ENCODE results near the gene THAP2. TPM values are rescaled to one million over a fixed set of nuclear protein-coding genes. Genes with fewer than 3 reads are reported as not detected.

THAP2 gene
- total RNA-seq, 4 donors from 2014 or later: 2.6 to 3.2 (median 3.0) TPM

- DNase-seq (ENCODE audit: low spot score in 2 of 2): no peak
- WGBS, 2 donors: 5 to 6% methylated on average over 8 of the region's 8 CpGs
- H3K4me3 ChIP-seq (ENCODE audit: low read depth, poor library complexity, severe bottlenecking): no peak overlapping the region
- intact Hi-C loops (cut with DNase I; ENCODE audit: low total_unique reads): no loop called here
- TF ChIP-seq POLR2A (IDR thresholded peaks at IDR 0.05): no peak
- TF ChIP-seq, protein P1, sequence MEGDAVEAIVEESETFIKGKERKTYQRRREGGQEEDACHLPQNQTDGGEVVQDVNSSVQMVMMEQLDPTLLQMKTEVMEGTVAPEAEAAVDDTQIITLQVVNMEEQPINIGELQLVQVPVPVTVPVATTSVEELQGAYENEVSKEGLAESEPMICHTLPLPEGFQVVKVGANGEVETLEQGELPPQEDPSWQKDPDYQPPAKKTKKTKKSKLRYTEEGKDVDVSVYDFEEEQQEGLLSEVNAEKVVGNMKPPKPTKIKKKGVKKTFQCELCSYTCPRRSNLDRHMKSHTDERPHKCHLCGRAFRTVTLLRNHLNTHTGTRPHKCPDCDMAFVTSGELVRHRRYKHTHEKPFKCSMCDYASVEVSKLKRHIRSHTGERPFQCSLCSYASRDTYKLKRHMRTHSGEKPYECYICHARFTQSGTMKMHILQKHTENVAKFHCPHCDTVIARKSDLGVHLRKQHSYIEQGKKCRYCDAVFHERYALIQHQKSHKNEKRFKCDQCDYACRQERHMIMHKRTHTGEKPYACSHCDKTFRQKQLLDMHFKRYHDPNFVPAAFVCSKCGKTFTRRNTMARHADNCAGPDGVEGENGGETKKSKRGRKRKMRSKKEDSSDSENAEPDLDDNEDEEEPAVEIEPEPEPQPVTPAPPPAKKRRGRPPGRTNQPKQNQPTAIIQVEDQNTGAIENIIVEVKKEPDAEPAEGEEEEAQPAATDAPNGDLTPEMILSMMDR (IDR thresholded peaks at IDR 0.05): no peak
Observed at GRCh38 chr12:71661977-71662530, 2.0 kb upstream of the THAP2 start.

GRCh38 chr12:71662849-71663560 lies 1.1 kb upstream of the THAP2 start:
- DNase-seq (ENCODE audit: low spot score in 2 of 2): peak; percentile 55 to 93
- TF ChIP-seq POLR2A (IDR thresholded peaks at IDR 0.05): no peak
- TF ChIP-seq, protein P1 (IDR thresholded peaks at IDR 0.05): no peak
- 0 to 1% methylated on average over 43 to 51 of the region's 53 CpGs for WGBS, 2 donors
- intact Hi-C loops (cut with DNase I; ENCODE audit: low total_unique reads): no loop called here
- peak overlapping the region; percentile 91 for H3K4me3 ChIP-seq (ENCODE audit: low read depth, poor library complexity, severe bottlenecking)

- TF ChIP-seq, protein P1 (IDR thresholded peaks at IDR 0.05): no peak
- TF ChIP-seq POLR2A (IDR thresholded peaks at IDR 0.05): no peak
- peak overlapping the region; percentile 91 for H3K4me3 ChIP-seq (ENCODE audit: low read depth, poor library complexity, severe bottlenecking)
- intact Hi-C loops (cut with DNase I; ENCODE audit: low total_unique reads): no loop called here
- no peak for DNase-seq (ENCODE audit: low spot score in 2 of 2)
- 1 to 2% methylated on average over 20 of the region's 20 CpGs for WGBS, 2 donors
Observed at GRCh38 chr12:71664411-71665089, 449 bp downstream of the THAP2 start.

- H3K4me3 ChIP-seq (ENCODE audit: low read depth, poor library complexity, severe bottlenecking): no peak overlapping the region
- TF ChIP-seq, protein P1 (IDR thresholded peaks at IDR 0.05): no peak
- no peak for TF ChIP-seq POLR2A (IDR thresholded peaks at IDR 0.05)
- intact Hi-C loops (cut with DNase I; ENCODE audit: low total_unique reads): no loop called here
- no peak for DNase-seq (ENCODE audit: low spot score in 2 of 2)
- 16 to 18% methylated on average over 4 of the region's 4 CpGs for WGBS, 2 donors
Observed at GRCh38 chr12:71665090-71665463, 976 bp downstream of the THAP2 start.

- 95 to 97% methylated on average over 5 of the region's 5 CpGs for WGBS, 2 donors
- intact Hi-C loops (cut with DNase I; ENCODE audit: low total_unique reads): no loop called here
- DNase-seq (ENCODE audit: low spot score in 2 of 2): no peak
Observed at GRCh38 chr12:71666259-71666658, 2.2 kb downstream of the THAP2 start.

More at GRCh38 chr12:71666259-71666658, 2.2 kb downstream of the THAP2 start:
- TF ChIP-seq, protein P1 (IDR thresholded peaks at IDR 0.05): no peak
- TF ChIP-seq POLR2A (IDR thresholded peaks at IDR 0.05): no peak
- H3K4me3 ChIP-seq (ENCODE audit: low read depth, poor library complexity, severe bottlenecking): no peak overlapping the region

Measured in lower leg skin (tissue), 4 donors.